ENCODE data around the gene KLB. TPM values are rescaled to one million over a fixed set of nuclear protein-coding genes. Genes with fewer than 3 reads are reported as not detected.
A peak's percentile ranks its signal among the peaks of the same experiment; 100 is the strongest.

The KLB gene
- total RNA-seq, 4 donors from 2014 or later, result 0.05 to 0.13 TPM; not detected in 2

GRCh38 chr4:39450618-39451017 is 43.9 kb downstream of the KLB start:
- Histone ChIP-seq H3K4me3 (no peak overlapping the region), H3K4me1 (peaks cover 0 to 28% (median 5%) of the 10 kb centered on the region in 3 donors), H3K36me3 (peaks cover 12 to 67% of the 10 kb centered on the region in 2 donors), H3K9me3 (no peaks in the 10 kb centered on the region), H3K27me3 (no peaks in the 10 kb centered on the region), H3K27ac (peak overlapping the region in 1 of 4 donors; percentile 4)
- no peak for ATAC-seq
- WGBS, 2 donors (ENCODE audit: low coverage in 1 of 2), result 45 to 69% methylated on average over 2 of the region's 2 CpGs
- TF ChIP-seq, protein P1, sequence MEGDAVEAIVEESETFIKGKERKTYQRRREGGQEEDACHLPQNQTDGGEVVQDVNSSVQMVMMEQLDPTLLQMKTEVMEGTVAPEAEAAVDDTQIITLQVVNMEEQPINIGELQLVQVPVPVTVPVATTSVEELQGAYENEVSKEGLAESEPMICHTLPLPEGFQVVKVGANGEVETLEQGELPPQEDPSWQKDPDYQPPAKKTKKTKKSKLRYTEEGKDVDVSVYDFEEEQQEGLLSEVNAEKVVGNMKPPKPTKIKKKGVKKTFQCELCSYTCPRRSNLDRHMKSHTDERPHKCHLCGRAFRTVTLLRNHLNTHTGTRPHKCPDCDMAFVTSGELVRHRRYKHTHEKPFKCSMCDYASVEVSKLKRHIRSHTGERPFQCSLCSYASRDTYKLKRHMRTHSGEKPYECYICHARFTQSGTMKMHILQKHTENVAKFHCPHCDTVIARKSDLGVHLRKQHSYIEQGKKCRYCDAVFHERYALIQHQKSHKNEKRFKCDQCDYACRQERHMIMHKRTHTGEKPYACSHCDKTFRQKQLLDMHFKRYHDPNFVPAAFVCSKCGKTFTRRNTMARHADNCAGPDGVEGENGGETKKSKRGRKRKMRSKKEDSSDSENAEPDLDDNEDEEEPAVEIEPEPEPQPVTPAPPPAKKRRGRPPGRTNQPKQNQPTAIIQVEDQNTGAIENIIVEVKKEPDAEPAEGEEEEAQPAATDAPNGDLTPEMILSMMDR (IDR thresholded peaks at IDR 0.05), result no peak
- no peak for TF ChIP-seq POLR2A (IDR thresholded peaks at IDR 0.05)
- no peak for TF ChIP-seq POLR2AphosphoS5 (IDR thresholded peaks at IDR 0.05)
- TF ChIP-seq EP300 (IDR thresholded peaks at IDR 0.05), result no peak

DNA sequence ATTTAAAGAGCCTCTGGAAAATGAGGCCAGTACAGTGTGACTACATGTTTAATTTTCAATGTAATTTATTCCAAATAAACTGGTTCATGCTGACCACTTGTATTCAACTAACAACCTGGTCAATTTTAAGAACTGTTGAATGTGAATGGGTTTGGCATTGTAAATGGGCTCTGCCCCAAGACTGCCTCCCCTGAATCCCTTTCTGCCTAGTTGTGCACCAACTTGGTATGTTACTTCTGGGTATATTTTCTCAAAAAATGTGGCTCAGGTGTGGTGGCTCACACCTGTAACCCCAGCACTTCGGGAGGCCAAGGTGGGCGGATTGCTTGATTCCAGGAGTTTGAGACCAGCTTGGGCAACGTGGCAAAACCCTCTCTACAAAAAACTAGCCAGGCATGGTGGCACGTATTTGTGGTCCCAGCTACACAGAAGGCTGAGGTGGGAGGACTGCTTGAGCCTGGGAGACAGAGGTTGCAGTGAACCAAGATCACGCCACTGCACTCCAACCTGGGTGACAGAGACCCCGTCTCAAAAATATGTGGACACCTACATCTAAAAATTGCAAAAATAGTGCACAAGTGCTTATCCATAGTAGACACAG is 44.8 kb downstream of the KLB start:
- Histone ChIP-seq H3K27ac (peak overlapping the region in 1 of 4 donors; percentile 4), H3K36me3 (peaks cover 13 to 76% of the 10 kb centered on the region in 2 donors), H3K4me1 (peaks cover 0 to 35% (median 5%) of the 10 kb centered on the region in 3 donors)

GRCh38 chr4:39452153-39452859 is 45.6 kb downstream of the KLB start:
- no peaks in the 10 kb centered on the region for H3K9me3 ChIP-seq
- no peak overlapping the region for H3K4me3 ChIP-seq
- no peak for TF ChIP-seq POLR2A (IDR thresholded peaks at IDR 0.05)
- TF ChIP-seq EP300 (IDR thresholded peaks at IDR 0.05), result no peak
- no peak for TF ChIP-seq POLR2AphosphoS5 (IDR thresholded peaks at IDR 0.05)
- TF ChIP-seq, protein P1 (IDR thresholded peaks at IDR 0.05), result no peak
- no peak overlapping the region for H3K27ac ChIP-seq
- ATAC-seq, result no peak
- 78 to 79% methylated on average over 5 to 6 of the region's 6 CpGs for WGBS, 2 donors (ENCODE audit: low coverage in 1 of 2)
- peaks cover 5 to 35% (median 10%) of the 10 kb centered on the region in 3 donors for H3K4me1 ChIP-seq
- H3K27me3 ChIP-seq, result no peaks in the 10 kb centered on the region
- peaks cover 16 to 84% of the 10 kb centered on the region in 2 donors for H3K36me3 ChIP-seq

More for the DNA sequence above, 44.8 kb downstream of the KLB start:
- no peak overlapping the region for H3K4me3 ChIP-seq
- 80 to 94% methylated on average over 3 to 6 of the region's 6 CpGs for WGBS, 2 donors (ENCODE audit: low coverage in 1 of 2)
- H3K27me3 ChIP-seq, result no peaks in the 10 kb centered on the region
- TF ChIP-seq POLR2AphosphoS5 (IDR thresholded peaks at IDR 0.05) (peak; percentile 14), POLR2A (IDR thresholded peaks at IDR 0.05) (no peak)
- no peaks in the 10 kb centered on the region for H3K9me3 ChIP-seq
- ATAC-seq, result no peak

- ATAC-seq, result no peak
- TF ChIP-seq POLR2A (IDR thresholded peaks at IDR 0.05), result no peak
- TF ChIP-seq, protein P1 (IDR thresholded peaks at IDR 0.05), result no peak
- TF ChIP-seq POLR2AphosphoS5 (IDR thresholded peaks at IDR 0.05), result no peak
- 67 to 73% methylated on average over 10 to 11 of the region's 11 CpGs for WGBS, 2 donors (ENCODE audit: low coverage in 1 of 2)
- Histone ChIP-seq H3K27me3 (no peaks in the 10 kb centered on the region), H3K4me3 (no peak overlapping the region), H3K27ac (no peak overlapping the region), H3K4me1 (peaks cover 11 to 40% (median 13%) of the 10 kb centered on the region in 3 donors), H3K36me3 (peaks cover 16 to 88% of the 10 kb centered on the region in 2 donors), H3K9me3 (no peaks in the 10 kb centered on the region)
Observed at GRCh38 chr4:39452860-39453587, 46.3 kb downstream of the KLB start.

GRCh38 chr4:39453738-39454137 is 47.0 kb downstream of the KLB start:
- WGBS, 2 donors (ENCODE audit: low coverage in 1 of 2), result 49 to 68% methylated on average over 2 of the region's 2 CpGs
- no peak for ATAC-seq
- H3K4me1 ChIP-seq, result peaks cover 11 to 41% (median 13%) of the 10 kb centered on the region in 3 donors
- H3K27me3 ChIP-seq, result no peaks in the 10 kb centered on the region
- no peak overlapping the region for H3K4me3 ChIP-seq
- peaks cover 16 to 87% of the 10 kb centered on the region in 2 donors for H3K36me3 ChIP-seq
- TF ChIP-seq, protein P1 (IDR thresholded peaks at IDR 0.05), result no peak
- no peak for TF ChIP-seq EP300 (IDR thresholded peaks at IDR 0.05)
- no peak for TF ChIP-seq POLR2AphosphoS5 (IDR thresholded peaks at IDR 0.05)
- TF ChIP-seq POLR2A (IDR thresholded peaks at IDR 0.05), result no peak
- no peak overlapping the region for H3K27ac ChIP-seq
- H3K9me3 ChIP-seq, result no peaks in the 10 kb centered on the region
